GM12878 (cell line): ENCODE measurements around the gene IMMP2L. TPM values are rescaled to one million over a fixed set of nuclear protein-coding genes. Genes with fewer than 3 reads are reported as not detected.
A peak's percentile ranks its signal among the peaks of the same experiment; 100 is the strongest.
"Not testable (repeated sequence)": the region's sequence is repeated elsewhere in the genome, so short reads cannot be mapped to it uniquely, and the experiment has no call there.

Experiments used
- ATAC-seq: fragments of 200-7000 bp; cut with Tn5 transposase; 3 replicates; pipeline ENCODE4 v1.9.1; 2020; ENCODE audit warnings: mild to moderate bottlenecking, moderate library complexity
- BruUV-seq: library from RNA; stranded (reverse); fragments of 400-500 nt; replicated peaks from 2 replicates; lab custom pipeline; 2021; lab: Mats Ljungman, UMichigan
- CTCF ChIA-PET: fragments of 300-600 bp; sonication (Branson Sonifier 250); formaldehyde crosslinking; extraction: SDS; loops from one replicate; lab custom pipeline; 2021; ENCODE audit warnings: inconsistent platforms; lab: Yijun Ruan, JAX
- POLR2A ChIA-PET: fragments of 350-600 bp; formaldehyde crosslinking; extraction: SDS; loops from one replicate; lab custom pipeline; 2021; ENCODE audit warnings: inconsistent platforms; lab: Charles Lee
- RAD21 ChIA-PET: fragments of 300-600 bp; sonication (Branson Sonifier 250); formaldehyde crosslinking; loops from one replicate; lab custom pipeline; 2023; ENCODE audit warnings: antibody characterized with exemption; ENCODE audit not compliant: unreplicated experiment; lab: Charles Lee
- SMC1A ChIA-PET: fragments of 300-600 bp; sonication (Branson Sonifier 250); formaldehyde crosslinking; loops from one replicate; lab custom pipeline; 2023; ENCODE audit not compliant: unreplicated experiment, uncharacterized antibody; lab: Charles Lee
- DNase-seq: peaks from one replicate; pipeline ENCODE4 v3.0.0-alpha.2; 2011; ENCODE audit warnings: low read depth, low spot score
- FAIRE-seq: peaks from 3 replicates; lab custom pipeline; 2011; peaks lifted over from hg19 to GRCh38; lab: Jason Lieb, UNC
- H2AFZ ChIP-seq: 2 replicates; pipeline ENCODE4 v1.6.0; 2011; ENCODE audit warnings: low read depth, low read length, control low read depth; ENCODE audit not compliant: control insufficient read depth
- H3K27ac ChIP-seq: 2 replicates; pipeline ENCODE4 v1.5.1; 2011; ENCODE audit warnings: control low read depth; ENCODE audit not compliant: control insufficient read depth, insufficient read depth
- H3K27me3 ChIP-seq, 2 experiments: replicated peaks in 1 of 2; 2 replicates each; pipeline versions ENCODE4 v1.6.0 to v1.6.1; 2011; ENCODE audit warnings: low read length in 1 of 2; ENCODE audit not compliant: control insufficient read depth in 2 of 2, insufficient read depth in 2 of 2
- H3K36me3 ChIP-seq, 2 experiments: 2 replicates each; pipeline ENCODE4 v1.5.1; 2011; ENCODE audit warnings: low read length in 1 of 2; ENCODE audit not compliant: control insufficient read depth in 2 of 2, insufficient read depth in 2 of 2
- H3K4me1 ChIP-seq: 2 replicates; pipeline ENCODE4 v1.6.1; 2011; ENCODE audit warnings: mild to moderate bottlenecking, low read length, moderate library complexity, mixed read lengths; ENCODE audit not compliant: control insufficient read depth, insufficient read depth
- H3K4me2 ChIP-seq: 2 replicates; pipeline ENCODE4 v1.6.0; 2011; ENCODE audit warnings: control low read depth; ENCODE audit not compliant: control insufficient read depth, insufficient read depth
- H3K4me3 ChIP-seq: fragments of 200-600 bp; sonication (generic); 2 replicates; pipeline ENCODE4 v1.5.1; 2016
- H3K79me2 ChIP-seq: 2 replicates; pipeline ENCODE4 v1.6.0; 2011; ENCODE audit warnings: low read length; ENCODE audit not compliant: control insufficient read depth, insufficient read depth
- H3K9ac ChIP-seq: 2 replicates; pipeline ENCODE4 v1.8.0; 2011; ENCODE audit warnings: low read length, control low read depth, mixed read lengths; ENCODE audit not compliant: control insufficient read depth, insufficient read depth
- H3K9me3 ChIP-seq: replicated peaks from 3 replicates; pipeline ENCODE4 v1.5.1; 2011; ENCODE audit warnings: mild to moderate bottlenecking, low read length; ENCODE audit not compliant: control insufficient read depth, insufficient read depth
- H4K20me1 ChIP-seq: 2 replicates; pipeline ENCODE4 v1.6.0; 2011; ENCODE audit not compliant: control insufficient read depth, insufficient read depth
- EED ChIP-seq: sonication (generic); IDR thresholded peaks from 2 replicates; pipeline ENCODE4 v1.6.1; 2016; ENCODE audit warnings: antibody characterized with exemption, low read depth
- EP300 ChIP-seq, 2 experiments: fragments of 150-350 bp in 1 of 2; IDR thresholded peaks; 2 replicates each; pipeline ENCODE4 v1.6.1; 2011 to 2012; ENCODE audit warnings: low read depth in 2 of 2, low read length in 2 of 2, borderline replicate concordance in 1 of 2, improper control_type of control experiment in 1 of 2, inconsistent platforms in 1 of 2; ENCODE audit not compliant: control insufficient read depth in 1 of 2
- PML ChIP-seq: IDR thresholded peaks from 2 replicates; pipeline ENCODE4 v1.6.1; 2012; ENCODE audit warnings: low read length, inconsistent platforms
- RUNX3 ChIP-seq: IDR thresholded peaks from 2 replicates; pipeline ENCODE4 v1.6.1; 2012; ENCODE audit warnings: low read length, inconsistent platforms
- SPI1 ChIP-seq: IDR thresholded peaks from 2 replicates; pipeline ENCODE4 v1.6.1; 2011; ENCODE audit warnings: low read depth, mild to moderate bottlenecking, low read length, moderate library complexity, borderline replicate concordance; ENCODE audit not compliant: insufficient read depth
- SUPT20H ChIP-seq: IDR thresholded peaks from 2 replicates; pipeline ENCODE4 v1.6.1; 2011; ENCODE audit warnings: low read depth, mild to moderate bottlenecking, low read length, moderate library complexity, borderline replicate concordance; ENCODE audit not compliant: control insufficient read depth
- WGBS: methylation state at CpG from one replicate; pipeline ENCODE4 v1.1.6; 2016; ENCODE audit warnings: low lambda C conversion rate; ENCODE audit not compliant: insufficient replicate concordance, insufficient coverage; ENCODE audit errors: missing lambda C conversion rate; 5-methylcytosine and 5-hydroxymethylcytosine counted together
- in situ Hi-C: fragments of 300-500 bp; cut with MboI; formaldehyde crosslinking; loops from 9 replicates; pipeline ENCODE4 v1.14.3; 2018; ENCODE audit warnings: mixed read lengths
- intact Hi-C: fragments of 100-400 bp; cut with micrococcal nuclease; formaldehyde crosslinking; loops from one replicate; pipeline ENCODE4 v1.14.2; 2022; ENCODE audit not compliant: unreplicated experiment
- polyA plus RNA-seq, 11 experiments: library from polyadenylated mRNA; depleted of rRNA in 4 of 11; unstranded in 6 of 11; stranded (reverse) in 5 of 11; fragments of >200 nt; fragmentation: Nextera tagmentation in 4 of 11; fragmentation: Illumina TruSeq in 1 of 11; extraction: Ambion mirVana in 4 of 11; extraction: Trizol in 1 of 11; gene quantifications; 1 replicate in 1 of 11; 2 replicates in 10 of 11; pipeline versions ENCODE4 v1.2.1 to v1.2.3, GENCODE V29; 2011 to 2016; ENCODE audit warnings: inconsistent platforms in 2 of 11, missing spikeins in 2 of 11, low read depth in 1 of 11
- total RNA-seq, 4 experiments: library from RNA; depleted of rRNA in 3 of 4; stranded (reverse); fragments of >200 nt in 3 of 4; fragmentation: Illumina TruSeq in 1 of 4; extraction: Trizol in 1 of 4; gene quantifications; 2 replicates each; pipeline versions ENCODE4 v1.2.1 to v1.2.3, GENCODE V29; 2013 to 2021
- TF ChIP-seq, protein P1 (sequence below): IDR thresholded peaks from 2 replicates; pipeline ENCODE4 v1.6.1; 2011; ENCODE audit warnings: low read depth, mild to moderate bottlenecking, low read length, moderate library complexity, borderline replicate concordance; ENCODE audit errors: extremely low read depth
- TF ChIP-seq, protein P2 (sequence below): fragments of 150-350 bp; IDR thresholded peaks from 2 replicates; pipeline ENCODE4 v1.6.1; 2014; ENCODE audit warnings: mild to moderate bottlenecking, low read depth, low read length

IMMP2L gene
- total and polyA plus RNA-seq, 10 of the 15 experiments (the other 5 are each of a cell fraction or from before 2014, with no cell fraction given) = 12.6 to 46.3 (median 19.6) TPM

DNA sequence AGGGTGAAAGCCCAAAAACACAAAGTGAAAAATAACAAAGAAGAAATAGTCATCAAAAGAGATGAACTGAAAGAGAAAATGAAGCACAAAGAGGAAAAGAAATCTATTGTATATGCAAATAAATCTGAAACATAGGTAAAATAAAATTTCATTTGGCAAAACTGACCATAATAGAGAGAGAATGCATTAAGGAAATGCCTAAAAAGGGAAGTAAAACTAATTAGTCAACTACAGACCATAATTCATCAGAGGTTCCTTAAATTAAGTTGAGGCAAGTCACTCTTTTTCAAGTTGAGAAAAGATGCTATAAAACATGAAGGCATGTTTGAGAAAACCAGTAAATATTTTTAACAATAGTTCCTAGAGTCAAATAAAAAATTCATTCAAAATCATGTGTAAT is 238.1 kb downstream of the IMMP2L start (continued):
- TF ChIP-seq EP300 (IDR thresholded peaks at IDR 0.05; ENCODE audit: borderline replicate concordance in 1 of 2, control insufficient read depth in 1 of 2, low read depth in 2 of 2, low read length in 2 of 2) = 0 out of 4 replicates have a peak, but pooled peaks of 1 of the 2 experiments have one; percentile 11
- TF ChIP-seq RUNX3 = peak; percentile 23; the same call in 1 of the 2 replicates

DNA sequence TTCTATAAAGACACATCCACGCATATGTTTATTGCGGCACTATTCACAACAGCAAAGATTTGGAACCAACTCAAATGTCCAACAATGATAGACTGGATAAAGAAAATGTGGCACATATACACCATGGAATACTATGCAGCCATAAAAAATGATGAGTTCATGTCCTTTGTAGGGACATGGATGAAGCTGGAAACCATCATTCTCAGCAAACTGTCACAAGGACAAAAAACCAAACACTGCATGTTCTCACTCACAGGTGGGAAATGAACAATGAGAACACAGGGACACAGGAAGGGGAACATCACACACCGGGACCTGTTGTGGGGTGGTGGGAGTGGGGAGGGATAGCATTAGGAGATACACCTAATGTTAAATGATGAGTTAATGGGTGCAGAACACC is 238.6 kb downstream of the IMMP2L start:
- H3K27ac ChIP-seq, H2AFZ ChIP-seq, H3K79me2 ChIP-seq, ATAC-seq, H3K27me3 ChIP-seq, POLR2A ChIA-PET, H4K20me1 ChIP-seq, CTCF ChIA-PET, RAD21 ChIA-PET, H3K4me2 ChIP-seq, H3K9me3 ChIP-seq, H3K9ac ChIP-seq, H3K4me1 ChIP-seq, H3K36me3 ChIP-seq, DNase-seq, FAIRE-seq, H3K4me3 ChIP-seq, BruUV-seq: not testable (repeated sequence)
- intact Hi-C loops = loop anchor here (5.0 kb wide), 1 partner anchor 231 kb away; the partner anchor contains the start of gene LRRN3
- WGBS = 91% methylated on average over 3 of the region's 3 CpGs
- SMC1A ChIA-PET = interaction anchor here (1.7 kb wide), 1 partner anchor 51 kb away, joined by 5 read pairs; no protein-coding TSS in a partner anchor
- in situ Hi-C loops = loop anchor here (10.0 kb wide), 1 partner anchor 411 kb away; no protein-coding TSS in a partner anchor

DNA sequence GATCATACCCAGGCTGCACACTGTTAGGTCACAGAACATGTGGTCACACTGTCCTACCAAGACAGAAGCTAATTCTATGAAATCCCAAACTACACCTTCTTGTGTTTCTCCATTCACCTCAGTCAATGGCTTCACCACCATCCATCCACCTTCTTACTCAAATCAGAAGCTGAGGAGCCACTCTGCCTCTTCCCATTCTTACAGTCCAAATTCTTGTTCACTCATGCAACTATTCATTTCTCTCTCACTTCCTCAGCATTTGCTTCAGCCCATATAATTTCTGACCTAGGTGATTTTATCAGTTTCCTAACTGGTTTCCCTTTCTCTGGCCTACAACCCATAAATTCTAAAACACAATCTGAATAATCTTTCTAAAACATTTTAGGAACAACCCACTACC is 242.2 kb downstream of the IMMP2L start:
- SMC1A ChIA-PET = interaction anchor here (1.1 to 1.3 kb wide), 2 partner anchors 9 to 11 kb away, joined by 3 read pairs; no protein-coding TSS in a partner anchor

More for the DNA sequence above, 242.2 kb downstream of the IMMP2L start:
- H4K20me1 ChIP-seq = no peaks in the 10 kb centered on the region
- no peaks in the 10 kb centered on the region; the same call in 2 of the 3 replicates for H3K9me3 ChIP-seq
- H3K4me1 ChIP-seq = peaks cover 3% of the 10 kb centered on the region; the same call in 1 of the 2 replicates
- ChIA-PET RAD21 (interaction anchor here (1.0 kb wide), 1 partner anchor 202 kb away, joined by 3 read pairs; no protein-coding TSS in a partner anchor), POLR2A (no interaction called here), CTCF (no interaction called here)
- H3K4me3 ChIP-seq = no peak overlapping the region
- no peaks in the 10 kb centered on the region for H3K79me2 ChIP-seq
- no TSS peak for BruUV-seq
- peak; percentile 79 for FAIRE-seq
- ATAC-seq = peak; percentile 67
- H3K4me2 ChIP-seq = no peak overlapping the region
- H3K27me3 ChIP-seq = no peaks in the 10 kb centered on the region
- no peak overlapping the region for H3K27ac ChIP-seq
- H2AFZ ChIP-seq = no peak overlapping the region
- in situ Hi-C loops = loop anchor here (10.0 kb wide), 1 partner anchor 415 kb away; no protein-coding TSS in a partner anchor
- H3K9ac ChIP-seq = no peak overlapping the region
- no peak for DNase-seq
- H3K36me3 ChIP-seq = no peaks in the 10 kb centered on the region
- TF ChIP-seq, protein P1, sequence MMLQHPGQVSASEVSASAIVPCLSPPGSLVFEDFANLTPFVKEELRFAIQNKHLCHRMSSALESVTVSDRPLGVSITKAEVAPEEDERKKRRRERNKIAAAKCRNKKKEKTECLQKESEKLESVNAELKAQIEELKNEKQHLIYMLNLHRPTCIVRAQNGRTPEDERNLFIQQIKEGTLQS = no peak
- TF ChIP-seq SUPT20H (no peak), EED (no peak), SPI1 (peak; percentile 57; the same call in 1 of the 2 replicates), PML (no peak)
- TF ChIP-seq, protein P2, sequence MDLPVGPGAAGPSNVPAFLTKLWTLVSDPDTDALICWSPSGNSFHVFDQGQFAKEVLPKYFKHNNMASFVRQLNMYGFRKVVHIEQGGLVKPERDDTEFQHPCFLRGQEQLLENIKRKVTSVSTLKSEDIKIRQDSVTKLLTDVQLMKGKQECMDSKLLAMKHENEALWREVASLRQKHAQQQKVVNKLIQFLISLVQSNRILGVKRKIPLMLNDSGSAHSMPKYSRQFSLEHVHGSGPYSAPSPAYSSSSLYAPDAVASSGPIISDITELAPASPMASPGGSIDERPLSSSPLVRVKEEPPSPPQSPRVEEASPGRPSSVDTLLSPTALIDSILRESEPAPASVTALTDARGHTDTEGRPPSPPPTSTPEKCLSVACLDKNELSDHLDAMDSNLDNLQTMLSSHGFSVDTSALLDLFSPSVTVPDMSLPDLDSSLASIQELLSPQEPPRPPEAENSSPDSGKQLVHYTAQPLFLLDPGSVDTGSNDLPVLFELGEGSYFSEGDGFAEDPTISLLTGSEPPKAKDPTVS = no peak
- TF ChIP-seq, all 136 proteins: peak for 1
- intact Hi-C loops = loop anchor here (5.0 kb wide), 1 partner anchor 228 kb away; the partner anchor contains the start of gene LRRN3
